Ureter (tissue), 1 donor: Measurements from ENCODE around the gene RAB11FIP4. TPM values are rescaled to one million over a fixed set of nuclear protein-coding genes. Genes with fewer than 3 reads are reported as not detected.
"Not testable (repeated sequence)": the region's sequence is repeated elsewhere in the genome, so short reads cannot be mapped to it uniquely, and the experiment has no call there.

Source experiments
- DNase-seq: peaks from one replicate; pipeline ENCODE4 v3.0.0-alpha.2; 2020; ENCODE audit warnings: low spot score
- total RNA-seq: library from RNA; stranded (reverse); gene quantifications from one replicate; pipeline ENCODE4 v1.2.4, GENCODE V29; 2023
- donor health status: DM: yes; HTN: yes; CAD: no.

RAB11FIP4 gene, protein sequence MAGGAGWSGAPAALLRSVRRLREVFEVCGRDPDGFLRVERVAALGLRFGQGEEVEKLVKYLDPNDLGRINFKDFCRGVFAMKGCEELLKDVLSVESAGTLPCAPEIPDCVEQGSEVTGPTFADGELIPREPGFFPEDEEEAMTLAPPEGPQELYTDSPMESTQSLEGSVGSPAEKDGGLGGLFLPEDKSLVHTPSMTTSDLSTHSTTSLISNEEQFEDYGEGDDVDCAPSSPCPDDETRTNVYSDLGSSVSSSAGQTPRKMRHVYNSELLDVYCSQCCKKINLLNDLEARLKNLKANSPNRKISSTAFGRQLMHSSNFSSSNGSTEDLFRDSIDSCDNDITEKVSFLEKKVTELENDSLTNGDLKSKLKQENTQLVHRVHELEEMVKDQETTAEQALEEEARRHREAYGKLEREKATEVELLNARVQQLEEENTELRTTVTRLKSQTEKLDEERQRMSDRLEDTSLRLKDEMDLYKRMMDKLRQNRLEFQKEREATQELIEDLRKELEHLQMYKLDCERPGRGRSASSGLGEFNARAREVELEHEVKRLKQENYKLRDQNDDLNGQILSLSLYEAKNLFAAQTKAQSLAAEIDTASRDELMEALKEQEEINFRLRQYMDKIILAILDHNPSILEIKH
- total RNA-seq = 40.7 TPM

DNA sequence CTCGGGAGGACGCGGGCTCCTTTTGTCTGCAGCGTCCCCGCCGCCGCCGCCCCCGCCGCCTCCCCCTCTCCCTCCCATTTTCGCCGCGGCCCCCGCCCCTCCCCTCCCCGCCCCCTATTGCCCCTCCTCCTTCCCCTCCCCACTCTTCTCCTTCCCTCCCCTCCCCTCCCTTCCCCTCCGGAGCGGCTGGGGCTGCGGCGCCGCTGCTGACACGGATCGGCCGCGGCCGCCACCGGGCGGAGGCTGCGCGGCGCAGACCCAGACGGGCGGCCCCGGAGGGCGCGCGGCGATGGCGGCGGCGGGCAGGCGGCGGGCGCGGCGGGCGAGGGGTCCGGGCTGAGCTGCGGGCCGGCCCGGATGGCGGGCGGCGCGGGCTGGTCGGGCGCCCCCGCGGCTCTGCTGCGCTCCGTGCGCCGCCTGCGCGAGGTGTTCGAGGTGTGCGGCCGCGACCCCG, at the start of gene RAB11FIP4:
RAB11FIP4 (plus strand) TSS at position 180 of the 454 bp plus-strand sequence; CDS start at position 358, 178 bp downstream.
- no peak for DNase-seq

DNA sequence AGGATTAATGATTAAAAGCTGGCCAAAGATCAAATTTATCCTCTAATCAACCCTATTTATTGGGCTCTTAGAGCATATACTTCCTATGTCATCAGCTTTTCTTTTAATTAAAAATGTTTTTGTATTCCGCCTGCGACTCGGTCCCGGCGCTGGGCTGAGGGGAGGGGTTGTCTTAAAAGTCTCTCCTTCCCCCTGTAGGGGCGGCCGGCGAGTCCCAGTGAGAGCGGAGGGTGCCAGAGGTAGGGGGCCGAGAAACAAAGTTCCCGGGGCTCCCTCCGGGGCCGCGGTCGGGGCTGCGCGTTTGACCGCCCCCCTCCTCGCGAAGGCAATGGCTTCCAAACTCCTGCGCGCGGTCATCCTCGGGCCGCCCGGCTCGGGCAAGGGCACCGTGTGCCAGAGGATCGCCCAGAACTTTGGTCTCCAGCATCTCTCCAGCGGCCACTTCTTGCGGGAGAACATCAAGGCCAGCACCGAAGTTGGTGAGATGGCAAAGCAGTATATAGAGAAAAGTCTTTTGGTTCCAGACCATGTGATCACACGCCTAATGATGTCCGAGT, 46.2 kb upstream of the RAB11FIP4 start:
- DNase-seq = not testable (repeated sequence)

DNA sequence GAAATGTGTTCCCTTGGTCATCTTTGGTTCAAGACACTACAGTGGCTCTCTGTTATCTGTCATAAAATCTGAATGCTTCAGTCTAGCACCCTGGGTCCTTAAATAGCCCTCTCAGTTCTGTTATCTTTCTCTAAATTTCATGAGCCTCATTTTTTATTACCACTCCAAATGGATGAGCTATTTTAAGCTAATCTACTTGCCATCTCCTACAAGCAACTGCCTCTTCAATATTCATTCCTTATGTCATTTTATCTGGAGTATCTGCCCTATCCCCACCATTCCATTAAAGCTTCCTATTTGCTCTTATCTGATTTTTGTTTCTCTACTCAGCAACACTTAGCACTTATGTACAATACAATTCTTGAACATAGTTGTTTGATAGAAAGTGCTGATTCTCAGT, 42.0 kb upstream of the RAB11FIP4 start:
- DNase-seq = no peak

DNA sequence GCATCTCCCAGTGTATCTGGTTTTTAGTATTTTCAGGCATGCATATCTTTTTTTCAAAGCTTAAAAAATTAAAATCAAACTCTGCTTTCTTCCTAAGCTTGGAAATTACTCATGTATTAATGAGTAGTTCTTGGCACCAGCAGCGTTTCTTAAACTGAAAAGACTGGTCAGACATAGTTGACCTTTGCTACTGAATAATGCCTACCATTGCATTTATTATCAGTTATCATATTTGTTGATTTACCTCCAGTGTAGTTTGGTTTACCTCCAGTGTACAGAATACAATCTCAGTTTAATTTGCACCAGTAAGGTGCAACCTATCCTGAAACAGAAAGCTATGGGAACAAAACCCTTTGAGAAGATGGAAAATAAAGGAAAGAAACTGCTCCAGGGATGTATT, 35.5 kb upstream of the RAB11FIP4 start:
- no peak for DNase-seq

DNA sequence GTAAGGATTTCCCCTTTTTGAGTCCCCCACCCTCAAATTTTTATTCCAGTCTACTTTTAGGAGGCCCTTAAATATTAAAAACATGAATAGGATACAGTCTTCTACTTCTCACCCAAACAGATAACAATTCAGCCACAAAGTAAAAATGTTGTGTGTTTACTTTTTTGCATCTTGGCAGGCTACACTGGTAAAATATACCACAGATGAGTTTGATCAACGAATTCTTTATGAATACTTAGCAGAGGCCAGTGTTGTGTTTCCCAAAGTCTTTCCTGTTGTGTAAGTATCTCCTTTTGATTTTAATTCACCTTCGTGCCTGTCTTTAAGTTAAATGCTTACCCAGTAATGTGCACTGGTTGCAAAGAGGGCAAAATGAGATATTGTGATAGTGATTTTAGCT, 34.4 kb upstream of the RAB11FIP4 start:
- no peak for DNase-seq

DNA sequence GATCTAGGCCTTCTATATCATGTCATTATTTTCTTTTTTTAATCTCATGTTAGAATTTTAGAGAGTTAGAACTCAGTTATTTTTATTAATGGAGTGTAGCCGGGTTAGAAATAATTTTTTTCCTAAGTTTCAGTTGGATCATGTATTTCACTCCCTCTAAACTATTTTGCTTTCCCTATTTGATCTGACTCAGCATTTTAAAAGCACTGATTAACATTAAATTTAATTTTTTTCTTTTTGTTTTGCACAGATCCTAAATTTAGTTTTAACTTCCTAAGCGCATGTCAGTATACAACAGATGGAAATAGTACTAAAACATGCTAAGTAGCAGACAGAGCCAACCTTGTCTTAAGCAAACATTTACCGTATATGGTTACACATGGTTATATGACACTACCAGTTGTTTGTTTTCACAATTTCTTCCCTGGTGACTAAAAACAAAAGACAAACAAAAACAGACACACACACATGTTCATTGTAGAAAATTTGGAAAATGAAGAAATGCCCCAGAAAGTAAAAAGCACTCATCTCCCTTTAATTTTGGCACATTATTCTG, 33.6 kb upstream of the RAB11FIP4 start:
- DNase-seq = no peak

DNA sequence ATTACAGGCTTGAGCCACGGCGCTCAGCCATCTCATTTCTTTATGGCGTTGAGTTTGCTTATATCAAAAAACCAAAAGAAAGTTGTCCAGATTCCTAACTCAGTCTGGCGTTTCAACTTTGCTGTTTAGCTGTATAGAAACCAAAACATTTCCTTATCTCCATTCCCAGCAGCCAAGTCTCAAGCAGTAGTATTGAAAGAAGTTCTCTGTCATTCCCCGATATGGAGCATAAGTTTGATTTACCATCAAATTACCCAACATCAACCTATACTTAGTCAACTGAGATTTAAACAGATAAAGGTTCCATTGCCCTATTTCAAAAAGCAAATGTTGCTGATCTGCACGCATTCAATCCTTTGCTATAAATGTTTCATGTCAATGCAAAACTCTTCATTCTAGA, 27.5 kb upstream of the RAB11FIP4 start:
- DNase-seq = no peak

DNA sequence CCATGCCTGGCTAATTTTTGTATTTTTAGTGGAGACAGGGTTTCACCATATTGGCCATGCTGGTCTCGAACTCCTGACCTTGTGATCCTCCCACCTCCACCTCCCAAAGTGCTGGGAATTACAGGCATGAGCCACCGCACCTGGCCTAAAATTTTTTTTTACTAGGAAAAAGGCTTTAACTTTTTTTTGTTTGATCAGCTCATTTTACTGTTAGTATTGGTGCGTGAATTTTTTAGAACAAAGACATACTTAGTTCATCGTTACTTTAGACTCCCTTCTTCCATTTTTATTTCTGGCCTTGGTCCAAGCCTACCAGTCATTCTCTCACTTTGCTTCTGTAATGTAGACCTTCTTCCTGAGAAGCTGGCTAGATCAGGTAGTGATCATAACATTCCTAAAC, 25.4 kb upstream of the RAB11FIP4 start:
- no peak for DNase-seq

DNA sequence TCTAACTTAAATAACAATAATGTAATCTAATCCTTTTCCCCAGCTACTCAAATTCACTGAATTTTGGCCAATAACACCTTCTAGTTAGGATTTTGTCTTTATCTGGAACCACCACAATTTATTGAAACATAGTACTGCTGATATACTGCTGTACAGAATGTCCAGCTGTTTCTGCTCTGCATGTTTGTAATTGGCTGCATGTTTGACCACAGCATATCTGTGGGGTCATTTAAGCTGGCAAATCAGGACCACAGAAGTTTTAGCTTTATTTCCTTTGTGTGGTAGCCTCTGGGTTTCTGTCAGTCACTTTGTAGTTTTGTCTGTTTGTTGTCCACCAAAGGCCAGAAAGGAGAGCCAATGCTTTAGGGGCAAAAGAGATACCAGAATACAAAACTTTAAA, 22.2 kb upstream of the RAB11FIP4 start:
- no peak for DNase-seq

DNA sequence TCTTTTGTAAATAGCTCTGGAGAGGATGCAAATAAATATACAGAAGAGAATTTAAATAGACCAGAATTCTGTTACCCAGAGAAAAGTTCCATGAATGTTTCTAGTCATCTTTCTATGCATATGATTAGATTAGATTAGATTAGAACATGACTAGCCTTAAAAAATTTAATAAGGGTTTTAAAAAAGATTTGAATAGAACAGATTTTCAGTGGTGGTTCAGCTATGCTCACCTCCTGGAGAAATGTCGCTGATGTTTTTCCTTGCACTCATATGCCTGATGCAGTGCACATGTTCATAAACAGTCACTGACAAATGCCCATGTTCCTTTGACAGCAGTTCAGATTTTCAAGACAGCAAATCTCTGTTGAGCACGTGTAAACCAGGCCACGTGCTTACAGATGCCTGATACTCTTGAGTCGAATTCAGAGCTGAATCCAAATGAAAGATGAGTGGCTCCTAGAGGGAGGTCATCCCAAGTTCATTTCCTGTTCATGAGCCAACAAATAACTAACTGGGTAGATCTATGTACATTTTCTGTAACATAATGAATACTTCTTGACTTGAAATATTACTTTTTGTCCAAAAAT, 19.9 kb upstream of the RAB11FIP4 start:
- DNase-seq = no peak

DNA sequence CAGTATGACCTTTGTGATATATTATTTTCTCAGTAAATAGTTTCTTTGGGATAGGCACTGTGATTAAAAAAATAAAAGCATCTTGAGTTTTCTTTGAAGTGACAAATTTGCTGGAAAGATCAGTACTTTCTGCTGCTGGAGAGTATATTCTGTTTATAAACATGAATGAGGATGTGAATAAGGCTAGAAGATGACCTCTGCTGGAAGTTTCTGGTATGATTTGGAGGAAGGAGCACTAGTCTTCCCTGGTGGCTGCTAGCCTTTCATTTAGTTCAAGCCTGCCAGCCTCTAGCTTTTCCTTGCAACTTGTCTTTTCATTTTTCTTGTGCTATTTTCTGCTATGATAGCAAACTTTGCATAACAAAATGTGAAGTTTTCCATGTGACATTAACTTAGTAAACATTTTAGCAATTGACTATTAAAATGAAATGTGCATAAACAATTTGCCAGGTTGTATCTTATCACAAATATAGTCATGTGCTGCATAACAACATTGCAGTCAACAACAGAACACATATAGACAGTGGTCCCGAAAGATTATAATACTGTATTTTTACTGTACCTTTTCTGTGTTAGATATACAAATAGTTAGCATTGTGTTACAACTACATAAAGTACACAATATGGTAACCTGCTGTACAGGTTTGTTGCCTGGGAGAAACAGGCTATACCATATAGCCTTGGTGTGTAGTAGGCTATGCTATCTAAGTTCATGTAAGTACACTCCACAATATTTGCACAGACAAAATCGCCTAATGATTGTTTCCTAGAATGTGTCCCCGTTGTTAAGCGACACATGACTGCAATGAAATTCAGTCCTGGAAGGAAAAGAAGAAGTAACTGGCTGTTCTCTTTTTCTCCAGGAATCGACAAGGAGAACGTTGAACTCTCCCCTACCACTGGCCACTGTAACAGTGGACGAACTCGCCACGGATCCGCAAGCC, 18.1 kb upstream of the RAB11FIP4 start:
- DNase-seq = no peak

DNA sequence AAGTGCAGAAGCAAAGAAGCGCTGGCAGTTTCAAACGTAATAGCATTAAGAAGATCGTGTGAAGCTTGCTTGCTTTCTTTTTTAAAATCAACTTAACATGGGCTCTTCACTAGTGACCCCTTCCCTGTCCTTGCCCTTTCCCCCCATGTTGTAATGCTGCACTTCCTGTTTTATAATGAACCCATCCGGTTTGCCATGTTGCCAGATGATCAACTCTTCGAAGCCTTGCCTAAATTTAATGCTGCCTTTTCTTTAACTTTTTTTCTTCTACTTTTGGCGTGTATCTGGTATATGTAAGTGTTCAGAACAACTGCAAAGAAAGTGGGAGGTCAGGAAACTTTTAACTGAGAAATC, 17.4 kb upstream of the RAB11FIP4 start:
- no peak for DNase-seq

DNA sequence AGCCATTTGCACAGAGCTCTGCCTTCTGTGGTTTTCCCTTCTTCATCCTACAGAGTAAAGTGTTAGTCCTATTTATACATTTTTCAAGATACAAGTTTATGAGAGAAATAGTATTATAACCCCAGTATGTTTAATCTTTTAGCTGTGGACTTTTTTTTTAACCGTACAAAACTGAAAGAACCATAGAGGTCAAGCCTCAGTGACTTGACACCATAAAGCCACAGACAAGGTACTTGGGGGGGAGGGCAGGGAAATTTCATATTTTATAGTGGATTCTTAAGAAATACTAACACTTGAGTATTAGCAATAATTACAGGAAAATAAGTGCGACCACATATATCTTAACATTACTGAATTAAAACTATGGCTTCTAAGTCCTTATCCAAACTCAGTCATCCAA, 17.0 kb upstream of the RAB11FIP4 start:
- no peak for DNase-seq

DNA sequence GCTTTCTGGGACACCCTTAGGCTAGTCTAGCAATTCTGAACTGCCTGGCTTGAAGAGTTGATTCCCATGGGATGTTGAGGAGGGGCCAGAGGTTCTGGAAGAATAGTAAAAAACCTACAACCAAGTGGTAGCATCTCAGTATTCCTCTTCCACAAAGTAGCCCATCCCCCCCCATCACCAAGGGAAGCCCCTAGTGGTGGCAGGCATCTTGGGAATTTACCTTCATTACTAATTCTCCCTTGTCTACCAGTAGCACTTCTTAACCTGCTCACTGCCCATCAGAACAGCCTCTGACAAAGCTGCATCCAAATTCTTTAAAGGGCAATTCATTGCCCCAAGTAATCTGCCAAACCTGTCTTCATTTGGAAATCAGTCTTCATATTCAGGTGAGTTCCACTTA, 12.8 kb upstream of the RAB11FIP4 start:
- DNase-seq = no peak

DNA sequence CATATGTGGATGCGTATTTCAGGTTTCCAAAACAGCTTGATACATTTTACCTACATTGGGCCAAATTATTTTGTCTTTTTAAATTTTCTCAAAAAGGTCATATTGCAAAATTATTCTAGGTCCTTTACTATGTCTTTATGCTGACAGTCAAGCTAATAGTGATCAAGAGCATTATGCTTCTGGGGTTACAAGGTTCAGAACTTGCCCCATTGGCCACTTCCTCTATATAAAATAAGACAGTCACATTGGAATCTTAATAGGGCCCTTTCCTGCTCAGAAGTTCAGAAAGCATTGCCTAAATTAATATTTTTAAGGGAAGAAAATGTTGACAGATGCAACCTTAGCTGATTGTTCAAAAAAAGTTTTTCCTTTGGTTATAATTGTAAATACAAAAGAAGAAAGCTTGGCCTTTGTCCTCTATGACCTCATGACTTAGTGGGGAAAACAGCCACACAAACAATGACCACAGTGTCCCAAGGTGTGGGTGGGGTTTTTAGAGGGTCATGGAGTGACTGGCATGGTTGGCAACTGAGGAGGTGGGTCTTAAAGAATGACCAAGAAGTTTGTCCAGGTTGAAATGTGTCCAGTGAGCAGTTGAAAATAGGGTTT, 11.8 kb upstream of the RAB11FIP4 start:
- no peak for DNase-seq

DNA sequence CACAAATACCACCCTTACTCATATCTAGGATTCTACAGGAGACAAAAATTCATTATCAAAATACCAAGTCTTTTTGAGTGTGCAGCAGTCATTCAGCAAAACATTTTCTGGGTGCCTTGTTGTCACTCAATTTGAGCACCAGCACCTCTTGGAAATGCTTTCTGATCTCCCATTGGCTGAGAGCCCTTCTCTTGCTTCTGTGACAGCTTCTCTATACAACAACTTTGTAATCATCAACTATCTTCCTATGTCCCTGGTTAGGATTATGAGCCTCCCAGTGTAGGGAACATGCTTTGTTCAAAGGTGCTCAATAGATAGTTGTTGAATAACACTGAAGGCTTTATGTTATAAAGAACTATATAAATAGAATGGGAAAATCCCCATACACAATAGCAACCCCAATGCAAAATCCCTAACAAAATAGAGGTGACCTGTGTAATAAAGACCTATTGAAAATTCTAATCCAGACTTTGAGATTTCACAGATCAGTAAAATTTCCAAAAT, 10.3 kb upstream of the RAB11FIP4 start:
- no peak for DNase-seq

DNA sequence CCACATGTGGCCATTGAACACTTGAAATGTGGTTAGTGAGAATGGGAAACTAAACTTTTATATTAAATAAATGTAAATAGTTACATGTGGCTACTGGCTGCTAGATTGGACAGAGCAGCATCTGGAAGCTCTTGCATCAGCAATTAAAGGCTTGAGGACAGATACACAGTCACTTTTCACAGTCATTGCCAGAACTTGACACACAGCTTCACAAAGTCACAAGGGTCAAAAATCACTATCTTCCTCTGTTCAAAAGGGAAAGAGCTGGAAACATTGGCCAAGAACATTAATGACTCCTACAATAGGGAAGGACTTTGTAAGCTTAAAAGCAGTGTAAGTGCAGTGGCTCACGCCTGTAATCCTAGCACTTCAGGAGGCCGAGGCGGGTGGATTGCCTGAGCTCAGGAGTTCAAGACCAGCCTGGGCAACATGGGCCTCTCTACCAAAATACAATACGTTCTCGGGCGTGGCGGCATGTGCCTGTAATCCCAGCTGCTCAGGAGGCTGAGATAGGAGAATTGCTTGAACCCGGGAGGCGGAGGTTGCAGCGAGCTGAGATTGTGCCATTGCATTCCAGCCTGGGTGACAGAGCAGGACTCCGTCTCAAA, 8.7 kb upstream of the RAB11FIP4 start:
- not testable (repeated sequence) for DNase-seq

DNA sequence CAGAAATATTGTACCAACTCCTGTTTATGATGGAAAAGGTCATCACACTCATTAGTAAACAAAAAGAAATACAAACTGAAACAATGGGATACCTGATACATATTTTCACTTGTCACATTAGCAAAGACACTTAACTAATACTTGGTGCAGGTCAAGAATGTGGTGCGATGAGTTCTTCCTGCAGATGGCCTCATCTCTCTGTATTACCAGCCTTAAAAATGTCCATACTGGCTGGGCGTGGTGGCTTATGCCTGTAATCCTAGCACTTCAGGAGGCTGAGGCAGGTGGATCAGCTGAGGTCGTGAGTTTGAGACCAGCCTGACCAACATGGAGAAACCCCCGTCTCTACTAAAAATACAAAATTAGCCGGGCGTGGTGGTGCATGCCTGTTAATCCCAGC, 8.0 kb upstream of the RAB11FIP4 start:
- not testable (repeated sequence) for DNase-seq

DNA sequence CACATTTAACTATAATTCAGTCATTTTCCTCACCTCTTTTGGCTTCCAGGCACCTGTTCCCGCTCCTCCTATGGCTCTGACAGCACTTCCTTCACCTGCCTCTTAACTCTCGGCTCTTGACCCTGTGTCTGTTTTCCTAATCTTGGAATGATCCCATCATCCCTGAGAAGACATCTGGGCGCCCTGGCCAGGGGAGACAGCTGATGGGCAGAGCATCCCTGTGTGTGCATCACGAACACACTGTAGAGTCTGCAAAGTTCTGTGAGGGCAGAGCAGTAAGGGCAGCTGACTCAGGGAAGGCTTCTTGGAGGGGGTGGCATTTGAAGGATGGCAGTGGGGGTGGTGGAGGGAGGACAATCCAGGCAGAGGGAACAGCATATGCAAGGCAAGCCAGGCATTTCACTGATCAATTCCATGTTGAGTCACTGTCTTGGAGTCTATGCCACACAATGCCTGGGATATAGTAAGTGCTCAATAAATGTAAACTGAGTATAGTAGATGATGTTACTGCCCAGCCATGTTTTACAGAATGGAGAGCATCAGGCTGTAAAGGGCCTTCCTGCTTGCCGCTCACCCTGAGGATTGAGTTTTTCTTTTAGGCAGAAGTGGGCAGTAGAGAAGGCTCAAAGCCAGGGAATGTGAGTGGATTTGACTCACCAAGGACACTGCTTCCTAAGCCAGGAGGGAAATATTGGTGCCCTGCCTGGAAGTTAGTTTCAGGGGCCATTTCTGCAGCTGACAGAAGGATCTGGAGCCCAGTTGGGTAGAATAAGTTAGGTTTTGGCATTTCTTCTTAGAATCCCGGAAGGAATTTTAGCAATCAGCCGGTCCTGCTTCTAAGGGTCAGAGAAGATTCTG, 5.8 kb upstream of the RAB11FIP4 start:
- DNase-seq = no peak
